IMR-90 (cell line): ENCODE results near the gene NXPE3. TPM values are rescaled to one million over a fixed set of nuclear protein-coding genes. Genes with fewer than 3 reads are reported as not detected.

ENCODE experiments used
- ATAC-seq: fragments of 200-7000 bp; cut with Tn5 transposase; 2 replicates; pipeline ENCODE4 v1.9.1; 2020; ENCODE audit warnings: low read depth, mild to moderate bottlenecking, moderate library complexity
- BruUV-seq: library from RNA; stranded (reverse); fragments of 400-500 nt; replicated peaks from 2 replicates; lab custom pipeline; 2021; lab: Mats Ljungman, UMichigan
- CTCF ChIA-PET: fragments of 300-600 bp; formaldehyde crosslinking; extraction: SDS; loops from one replicate; lab custom pipeline; 2021; ENCODE audit warnings: antibody characterized with exemption; lab: Yijun Ruan, JAX
- POLR2A ChIA-PET: fragments of 300-600 bp; sonication (Branson Sonifier 250); formaldehyde crosslinking; loops from one replicate; lab custom pipeline; 2022; ENCODE audit warnings: antibody characterized with exemption; ENCODE audit not compliant: unreplicated experiment; lab: Charles Lee
- DNase-seq: peaks from one replicate; pipeline ENCODE4 v3.0.0; 2013
- H2AFZ ChIP-seq: replicated peaks from 2 replicates; pipeline ENCODE3; 2013; ENCODE audit warnings: low read length, mild to moderate bottlenecking; ENCODE audit not compliant: poor library complexity
- H2AK5ac ChIP-seq: 2 replicates; pipeline ENCODE4 v1.6.1; 2013; ENCODE audit warnings: low read depth, low read length, inconsistent platforms
- H2AK9ac ChIP-seq: replicated peaks from 2 replicates; pipeline ENCODE3; 2013; ENCODE audit warnings: mild to moderate bottlenecking, low read depth, low read length, moderate library complexity; ENCODE audit not compliant: poor library complexity
- H2BK120ac ChIP-seq: 2 replicates; pipeline ENCODE4 v1.6.1; 2013; ENCODE audit warnings: low read depth, low read length, inconsistent platforms
- H2BK15ac ChIP-seq: 3 replicates; pipeline ENCODE4 v1.6.1; 2013; ENCODE audit warnings: low read depth, low read length, inconsistent platforms
- H2BK20ac ChIP-seq: 2 replicates; pipeline ENCODE4 v1.6.1; 2013; ENCODE audit warnings: low read depth, mild to moderate bottlenecking, inconsistent platforms, low read length, moderate library complexity
- H2BK5ac ChIP-seq: 2 replicates; pipeline ENCODE4 v1.6.1; 2013; ENCODE audit warnings: mild to moderate bottlenecking, low read depth, low read length, inconsistent platforms; ENCODE audit not compliant: poor library complexity, severe bottlenecking
- H3K14ac ChIP-seq: replicated peaks from 2 replicates; pipeline ENCODE4 v1.6.1; 2013; ENCODE audit warnings: low read depth, low read length, inconsistent platforms
- H3K18ac ChIP-seq: 2 replicates; pipeline ENCODE4 v1.6.1; 2013; ENCODE audit warnings: low read depth, low read length, control low read depth
- H3K23ac ChIP-seq: 2 replicates; pipeline ENCODE4 v1.6.1; 2013; ENCODE audit warnings: low read depth, low read length, inconsistent platforms
- H3K27ac ChIP-seq: 2 replicates; pipeline ENCODE4 v1.5.1; 2013; ENCODE audit warnings: mild to moderate bottlenecking, control low read depth, low read length; ENCODE audit not compliant: insufficient read depth
- H3K27me3 ChIP-seq: 2 replicates; pipeline ENCODE4 v1.6.1; 2013; ENCODE audit warnings: low read length; ENCODE audit not compliant: control insufficient read depth, insufficient read depth
- H3K36me3 ChIP-seq: 2 replicates; pipeline ENCODE4 v1.6.1; 2013; ENCODE audit warnings: low read length, mixed read lengths; ENCODE audit not compliant: control insufficient read depth, insufficient read depth
- H3K4ac ChIP-seq: 2 replicates; pipeline ENCODE4 v1.6.1; 2013; ENCODE audit warnings: low read depth, low read length, inconsistent platforms
- H3K4me1 ChIP-seq: 2 replicates; pipeline ENCODE4 v1.6.1; 2013; ENCODE audit warnings: low read length, mixed read lengths; ENCODE audit not compliant: control insufficient read depth, insufficient read depth
- H3K4me2 ChIP-seq: 2 replicates; pipeline ENCODE4 v1.6.1; 2013; ENCODE audit warnings: low read depth, mild to moderate bottlenecking, control low read depth, low read length, moderate library complexity
- H3K4me3 ChIP-seq: 2 replicates; pipeline ENCODE4 v1.5.1; 2013; ENCODE audit warnings: low read depth, mild to moderate bottlenecking, control low read depth, low read length, moderate library complexity; ENCODE audit not compliant: insufficient read depth
- H3K56ac ChIP-seq: 2 replicates; pipeline ENCODE4 v1.6.1; 2013; ENCODE audit warnings: low read length, inconsistent platforms; ENCODE audit not compliant: insufficient read depth; ENCODE audit errors: extremely low read depth
- H3K79me1 ChIP-seq, 2 experiments: 2 replicates each; pipeline ENCODE4 v1.6.1; 2013; ENCODE audit warnings: low read length in 2 of 2, inconsistent platforms in 1 of 2, low read depth in 1 of 2
- H3K9ac ChIP-seq: 2 replicates; pipeline ENCODE4 v1.6.1; 2013; ENCODE audit warnings: low read depth, low read length, control low read depth
- H3K9me1 ChIP-seq: 2 replicates; pipeline ENCODE4 v1.6.1; 2013; ENCODE audit warnings: low read length, inconsistent platforms; ENCODE audit not compliant: insufficient read depth
- H3K9me3 ChIP-seq: 2 replicates; pipeline ENCODE4 v1.6.1; 2013; ENCODE audit warnings: low read length; ENCODE audit not compliant: control insufficient read depth, insufficient read depth
- H4K20me1 ChIP-seq: 2 replicates; pipeline ENCODE4 v1.6.1; 2013; ENCODE audit warnings: low read length, inconsistent platforms; ENCODE audit not compliant: insufficient read depth
- H4K5ac ChIP-seq: 2 replicates; pipeline ENCODE4 v1.6.1; 2013; ENCODE audit warnings: mild to moderate bottlenecking, low read depth, low read length, control low read depth
- H4K8ac ChIP-seq, 2 experiments: 2 replicates each; pipeline ENCODE4 v1.6.1; 2013; ENCODE audit warnings: low read depth in 2 of 2, low read length in 2 of 2, control low read depth in 1 of 2, inconsistent platforms in 1 of 2
- H4K91ac ChIP-seq: 2 replicates; pipeline ENCODE4 v1.6.1; 2013; ENCODE audit warnings: low read depth, low read length, inconsistent platforms; ENCODE audit not compliant: insufficient read depth
- MAZ ChIP-seq: IDR thresholded peaks from 2 replicates; pipeline ENCODE4 v1.6.1; 2012; ENCODE audit warnings: low read depth, mild to moderate bottlenecking, low read length, improper control_type of control experiment, moderate library complexity, borderline replicate concordance
- RCOR1 ChIP-seq: IDR thresholded peaks from 2 replicates; pipeline ENCODE4 v1.6.1; 2012; ENCODE audit warnings: mild to moderate bottlenecking, low read length, improper control_type of control experiment; ENCODE audit not compliant: insufficient replicate concordance
- dilution Hi-C: fragments of 300-500 bp; cut with HindIII; formaldehyde crosslinking; loops from one replicate; pipeline ENCODE4 v1.14.3; 2018; ENCODE audit warnings: low sequenced_read_pairs; ENCODE audit not compliant: unreplicated experiment
- in situ Hi-C: fragments of 300-500 bp; cut with MboI; formaldehyde crosslinking; loops from 3 replicates; pipeline ENCODE4 v1.14.3; 2019; ENCODE audit warnings: low sequenced_read_pairs, inconsistent platforms, mixed read lengths
- intact Hi-C: fragments of 100-400 bp; cut with micrococcal nuclease; formaldehyde crosslinking; loops from 2 replicates; pipeline ENCODE4 v1.10.0; 2022
- polyA plus RNA-seq, 3 experiments: library from polyadenylated mRNA; depleted of rRNA; stranded (reverse); fragments of >200 nt; gene quantifications; 2 replicates each; pipeline ENCODE4 v1.2.3, GENCODE V29; 2012; ENCODE audit warnings: low replicate concordance in 1 of 3
- total RNA-seq: library from RNA; depleted of rRNA; stranded (reverse); fragments of >200 nt; gene quantifications from 2 replicates; pipeline ENCODE4 v1.2.3, GENCODE V29; 2012

NXPE3 gene
- total and polyA plus RNA-seq, 2 of the 4 experiments (the other 2 are of a cell fraction), result 20.0 to 23.8 TPM

- no peak overlapping the region for H3K4me3 ChIP-seq
- H2BK120ac ChIP-seq, result no peak overlapping the region
- peaks cover 2% of the 10 kb centered on the region; the same call in 1 of the 2 replicates for H3K4me1 ChIP-seq
- H2BK20ac ChIP-seq, result no peak overlapping the region
- POLR2A ChIA-PET, result no interaction called here
- H3K23ac ChIP-seq, result no peak overlapping the region
- peaks cover 5% of the 10 kb centered on the region; the same call in 1 of the 2 replicates for H3K36me3 ChIP-seq
- no peak overlapping the region for H4K8ac ChIP-seq
- intact Hi-C loops, result loop anchor here (5.0 kb wide), 1 partner anchor 42 kb away; no protein-coding TSS in a partner anchor
- H3K79me1 ChIP-seq, result peaks cover 5 to 6% of the 10 kb centered on the region in 2 experiments; a peak in 2 of 4 replicates
- no peak overlapping the region for H3K9ac ChIP-seq
- no peak overlapping the region for H3K4ac ChIP-seq
- H2AFZ ChIP-seq, result no peak overlapping the region
- no peak overlapping the region for H4K91ac ChIP-seq
- H3K9me1 ChIP-seq, result no peaks in the 10 kb centered on the region
- no peaks in the 10 kb centered on the region for H3K9me3 ChIP-seq
- H3K27ac ChIP-seq, result no peak overlapping the region
- no peaks in the 10 kb centered on the region for H4K20me1 ChIP-seq
- no peak overlapping the region for H3K14ac ChIP-seq
- no peak overlapping the region for H3K56ac ChIP-seq
- no peak for DNase-seq
- H3K27me3 ChIP-seq, result no peaks in the 10 kb centered on the region
- no peak overlapping the region for H2BK5ac ChIP-seq
- no peak overlapping the region for H2BK15ac ChIP-seq
- H2AK5ac ChIP-seq, result no peak overlapping the region
- no peak for ATAC-seq
- no peak overlapping the region for H4K5ac ChIP-seq
- no peak overlapping the region for H3K4me2 ChIP-seq
- H2AK9ac ChIP-seq, result no peak overlapping the region
- dilution Hi-C loops, result no loop called here
- no peak overlapping the region for H3K18ac ChIP-seq
- CTCF ChIA-PET, result interaction anchor here (8.5 kb wide), 1 partner anchor 416 kb away, joined by 81 read pairs; no protein-coding TSS in a partner anchor
- TF ChIP-seq MAZ (no peak), RCOR1 (no peak)
- BruUV-seq, result no TSS peak
- in situ Hi-C loops, result loop anchor here (5.0 kb wide), 1 partner anchor 417 kb away; no protein-coding TSS in a partner anchor
Observed at GRCh38 chr3:101810022-101810418, 31.0 kb downstream of the NXPE3 start.
